Measurements from ENCODE around the gene LHFPL2.

Gene LHFPL2

DNA sequence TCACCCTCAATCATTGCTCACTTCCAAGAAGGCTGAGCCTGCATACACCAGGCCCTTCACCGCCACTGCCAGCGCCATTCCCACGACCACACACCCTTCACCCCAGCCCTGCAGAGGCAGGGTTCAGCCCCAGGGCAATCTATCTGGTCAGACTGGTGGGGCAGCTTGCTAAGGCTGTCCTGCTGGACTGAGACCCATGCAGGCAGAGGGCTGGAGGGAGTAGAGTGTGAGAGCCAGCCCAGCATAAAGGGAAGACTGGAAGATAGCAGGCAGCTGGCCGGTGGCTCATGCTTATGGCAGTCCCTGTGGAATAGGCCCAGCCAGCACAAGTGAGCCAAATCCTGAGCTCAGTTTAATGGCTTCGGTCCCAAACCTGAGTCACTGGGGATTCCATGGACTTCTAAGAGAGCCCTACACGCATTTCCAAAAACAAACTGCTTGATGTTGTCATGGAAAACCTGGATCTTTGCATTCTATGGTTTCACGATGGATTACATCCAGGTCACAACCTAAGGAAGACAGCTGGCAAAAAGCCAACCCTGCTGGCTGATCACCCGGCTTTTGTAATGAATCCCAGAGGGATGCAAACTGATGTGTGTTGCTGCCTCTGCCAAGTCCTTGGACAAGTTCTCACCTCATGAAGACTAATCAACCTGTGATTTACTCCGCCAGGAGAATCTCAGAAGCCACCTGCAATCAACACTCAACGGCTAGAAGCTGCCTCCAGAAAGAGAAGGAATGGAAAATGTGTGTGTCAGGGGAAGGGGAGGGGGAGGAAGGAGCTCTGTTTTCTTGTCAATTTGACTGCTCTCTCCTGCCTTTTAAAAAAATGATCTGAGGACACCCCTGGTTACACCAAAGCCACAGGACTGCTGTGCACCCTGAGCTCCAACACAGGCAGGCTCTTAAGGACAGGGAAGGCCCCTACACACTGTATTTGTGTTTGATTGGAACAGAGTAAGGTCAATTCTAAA lies 143.6 kb downstream of the LHFPL2 start:
- Mint-ChIP-seq H3K9me3 (no peaks in the 10 kb centered on the region), H3K27ac (no peak overlapping the region), H3K36me3 (no peaks in the 10 kb centered on the region), H3K4me3 (no peak overlapping the region), H3K4me1 (peaks cover 12% of the 10 kb centered on the region)
- DNase-seq (ENCODE audit: low spot score in 2 of 2) (no peak), ATAC-seq (no peak)

DNA sequence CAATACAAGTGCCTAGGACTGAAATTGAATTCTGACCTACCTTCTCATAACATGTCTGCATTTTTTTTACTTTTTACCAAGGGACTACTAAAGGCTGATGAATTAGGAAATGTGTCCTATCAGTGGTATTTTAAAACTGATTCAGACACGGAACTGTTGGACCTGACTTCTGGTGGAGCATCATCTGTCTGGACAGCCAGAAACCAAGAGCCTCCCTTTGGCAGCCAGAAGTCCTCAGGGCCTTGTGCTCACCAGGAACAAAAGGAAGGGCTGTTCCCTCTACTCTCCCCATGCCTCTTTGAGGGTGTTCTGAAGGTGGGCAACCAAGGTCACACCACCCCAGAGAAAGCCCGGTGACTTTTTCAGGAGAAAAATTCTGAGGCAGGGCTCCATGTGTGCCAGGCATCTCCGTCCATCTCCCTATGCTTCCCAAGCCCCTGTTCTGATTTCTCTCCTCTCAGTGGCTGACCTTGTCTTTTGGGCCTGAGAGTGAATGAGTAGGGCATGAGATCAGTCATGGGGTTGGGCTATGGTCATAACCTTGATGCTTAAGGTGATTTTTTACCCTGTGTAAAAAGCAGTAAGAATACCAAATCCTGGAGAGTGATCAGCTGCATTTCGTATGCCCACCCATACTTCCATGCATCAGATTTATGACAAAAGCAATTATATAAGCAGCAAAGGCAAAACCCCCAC lies 144.5 kb downstream of the LHFPL2 start:
- Mint-ChIP-seq H3K9me3 (no peaks in the 10 kb centered on the region), H3K4me3 (no peak overlapping the region), H3K36me3 (no peaks in the 10 kb centered on the region), H3K4me1 (peaks cover 3% of the 10 kb centered on the region), H3K27ac (no peak overlapping the region)
- DNase-seq (ENCODE audit: low spot score in 2 of 2) (no peak), ATAC-seq (no peak)

DNA sequence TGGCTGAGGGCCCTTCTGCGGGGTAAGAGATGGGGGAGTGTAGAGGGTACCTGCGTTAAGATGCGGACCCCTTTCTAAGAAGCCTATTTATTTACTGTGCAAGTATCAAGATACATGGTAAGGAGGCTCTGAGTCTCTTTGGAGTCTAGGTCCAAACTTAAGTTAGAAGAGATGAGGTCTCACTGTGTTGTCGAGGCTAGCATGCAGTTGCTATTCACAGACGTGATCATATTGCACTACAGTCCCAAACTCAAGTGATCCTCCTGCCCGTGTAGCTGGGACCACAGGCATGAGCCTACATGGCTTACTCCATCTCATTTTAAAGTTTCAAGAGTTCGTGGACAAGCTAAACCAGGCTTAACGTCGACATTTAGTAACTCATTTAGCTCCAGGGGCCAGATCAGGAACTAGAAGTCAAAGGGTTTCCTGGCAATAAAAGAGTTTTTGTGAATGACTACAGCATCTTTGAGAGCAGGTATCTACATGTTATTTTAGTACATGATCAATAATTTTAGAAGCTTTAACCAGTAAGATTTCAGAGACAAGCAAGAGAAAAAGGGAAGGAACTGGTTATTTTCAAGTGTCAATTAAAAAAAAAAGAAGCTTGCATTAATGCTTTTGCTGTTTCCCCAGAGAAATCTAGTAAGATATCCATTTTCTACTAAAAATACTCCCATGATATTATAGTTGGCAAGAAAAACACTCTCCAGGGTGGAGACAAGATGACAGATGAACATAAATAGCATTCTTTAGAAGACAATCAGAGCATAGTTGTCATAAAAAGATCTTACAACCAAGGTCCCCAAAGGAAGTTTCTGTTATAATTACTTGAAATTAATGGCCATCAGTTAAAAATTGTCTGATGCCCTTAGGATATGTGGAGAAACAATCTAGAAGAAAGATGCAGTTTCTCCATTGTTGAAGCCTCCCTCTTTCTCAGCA lies 146.9 kb downstream of the LHFPL2 start:
- DNase-seq (ENCODE audit: low spot score in 2 of 2): no peak
- no peak for ATAC-seq
- Mint-ChIP-seq H3K36me3 (no peaks in the 10 kb centered on the region), H3K27ac (no peak overlapping the region), H3K9me3 (no peaks in the 10 kb centered on the region), H3K4me3 (no peak overlapping the region), H3K4me1 (no peaks in the 10 kb centered on the region)

DNA sequence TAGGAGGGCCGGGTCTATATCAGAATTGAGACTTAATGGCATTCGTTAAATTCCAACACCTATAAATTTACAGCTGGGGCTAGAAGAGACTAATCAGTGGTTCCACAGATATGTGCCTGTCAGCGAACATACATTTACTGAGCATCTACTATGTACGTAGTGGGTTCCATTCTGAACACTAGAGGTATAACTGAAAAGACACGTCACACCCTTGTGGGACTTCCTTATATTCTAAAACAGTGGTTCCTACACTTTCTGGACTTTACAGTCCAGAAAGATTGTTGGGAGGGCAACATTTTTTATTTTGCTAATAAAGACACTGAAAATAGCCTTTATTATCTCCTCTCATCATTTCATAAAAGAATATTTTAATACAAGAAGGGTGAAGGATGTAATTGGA lies 147.7 kb downstream of the LHFPL2 start:
- ATAC-seq (no peak), DNase-seq (ENCODE audit: low spot score in 2 of 2) (peak in 1 of 2 donors; percentile 10)
- Mint-ChIP-seq H3K9me3 (no peaks in the 10 kb centered on the region), H3K27ac (no peak overlapping the region), H3K36me3 (no peaks in the 10 kb centered on the region), H3K4me3 (no peak overlapping the region), H3K4me1 (no peaks in the 10 kb centered on the region)

DNA sequence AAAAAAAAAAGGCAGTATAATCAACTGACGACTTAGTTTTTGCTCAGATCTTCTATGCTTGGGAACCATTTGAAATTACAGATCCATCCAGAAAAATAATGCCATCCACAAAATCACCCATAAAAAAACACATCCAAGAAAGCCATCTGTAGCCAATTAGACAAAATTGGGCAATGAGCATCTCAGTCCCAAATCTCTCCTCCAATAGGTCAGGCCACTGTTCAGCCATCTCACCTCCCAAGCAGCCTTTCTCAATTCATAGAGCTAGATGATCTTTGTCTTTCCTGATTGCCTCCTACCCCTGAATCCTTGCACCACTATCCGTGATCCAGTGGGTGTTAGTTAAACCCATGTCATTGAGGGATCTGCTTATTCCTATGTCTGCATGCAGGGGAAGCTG lies 148.5 kb downstream of the LHFPL2 start:
- Mint-ChIP-seq H3K4me1 (no peaks in the 10 kb centered on the region), H3K27ac (no peak overlapping the region), H3K4me3 (no peak overlapping the region), H3K36me3 (no peaks in the 10 kb centered on the region), H3K9me3 (no peaks in the 10 kb centered on the region)
- DNase-seq (ENCODE audit: low spot score in 2 of 2) (peak in 1 of 2 donors; percentile 15), ATAC-seq (no peak)

DNA sequence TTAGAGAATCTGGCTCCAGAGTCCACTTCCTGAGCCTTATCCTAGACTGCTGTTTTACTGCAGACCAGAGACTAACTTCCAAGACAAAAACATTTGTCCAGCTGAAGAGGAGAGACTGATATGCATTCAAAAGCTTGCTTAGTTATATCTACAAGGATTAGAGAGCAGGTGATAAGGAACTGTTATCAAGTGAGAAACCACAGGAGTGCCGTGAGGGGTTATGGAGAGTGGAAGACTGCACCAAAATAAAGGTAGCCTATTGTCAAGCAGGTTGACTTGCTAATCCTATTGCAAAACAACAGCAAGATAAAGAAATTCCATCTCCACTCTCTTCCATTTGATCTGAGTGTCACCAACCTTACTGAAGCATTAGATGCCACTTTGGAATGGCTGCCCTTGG lies 149.1 kb downstream of the LHFPL2 start:
- Mint-ChIP-seq H3K27ac (no peak overlapping the region), H3K36me3 (no peaks in the 10 kb centered on the region), H3K4me3 (no peak overlapping the region), H3K9me3 (no peaks in the 10 kb centered on the region), H3K4me1 (no peaks in the 10 kb centered on the region)
- no peak for DNase-seq (ENCODE audit: low spot score in 2 of 2)
- no peak for ATAC-seq

DNA sequence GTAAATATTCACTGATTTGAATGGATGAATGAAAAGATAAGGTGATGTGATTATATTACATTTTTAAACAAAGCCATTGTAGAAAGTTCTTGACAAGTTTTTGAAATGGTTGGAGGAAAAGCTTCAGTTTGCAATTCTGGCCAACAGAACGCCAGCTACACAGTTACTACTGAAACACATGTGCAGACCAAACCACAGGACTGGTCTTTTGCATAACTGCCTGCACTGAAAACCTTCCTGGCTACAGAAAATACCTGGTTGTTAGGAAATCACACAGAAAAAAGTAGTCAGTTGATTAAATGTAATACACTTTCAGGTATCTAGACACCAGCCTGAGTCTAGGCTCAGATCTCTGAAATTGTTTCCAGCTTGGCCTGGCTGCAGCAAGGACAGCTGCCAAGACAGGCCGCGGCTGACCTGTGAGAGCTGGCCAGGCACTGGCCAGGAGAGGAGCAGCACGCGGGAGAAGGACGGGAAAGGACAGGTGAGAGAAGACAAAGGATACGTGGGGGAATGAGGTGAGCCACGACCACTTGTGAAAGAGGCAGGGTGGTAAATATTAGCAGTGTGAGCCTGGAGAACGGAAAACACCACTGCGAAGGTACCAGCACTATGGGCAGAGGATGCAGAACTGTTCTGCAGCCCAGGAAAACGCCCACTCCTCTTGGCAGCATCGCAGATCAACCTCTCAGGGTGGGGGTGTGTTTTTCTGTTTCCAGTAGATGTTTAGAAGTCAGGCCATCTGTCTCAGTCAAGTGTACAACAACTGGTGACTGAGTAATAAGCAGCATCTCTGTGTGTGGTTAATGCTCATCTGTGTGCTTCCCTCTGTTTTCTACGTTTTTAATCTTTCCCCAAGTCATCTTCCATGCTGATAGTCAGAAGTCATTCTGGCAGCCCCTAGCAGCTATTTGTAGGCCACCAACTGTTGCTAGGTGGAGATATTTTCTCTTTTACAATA lies 150.7 kb downstream of the LHFPL2 start:
- Mint-ChIP-seq H3K4me1 (no peaks in the 10 kb centered on the region), H3K9me3 (no peaks in the 10 kb centered on the region), H3K36me3 (no peaks in the 10 kb centered on the region), H3K27ac (no peak overlapping the region), H3K4me3 (no peak overlapping the region)
- DNase-seq (ENCODE audit: low spot score in 2 of 2) (no peak), ATAC-seq (no peak)

DNA sequence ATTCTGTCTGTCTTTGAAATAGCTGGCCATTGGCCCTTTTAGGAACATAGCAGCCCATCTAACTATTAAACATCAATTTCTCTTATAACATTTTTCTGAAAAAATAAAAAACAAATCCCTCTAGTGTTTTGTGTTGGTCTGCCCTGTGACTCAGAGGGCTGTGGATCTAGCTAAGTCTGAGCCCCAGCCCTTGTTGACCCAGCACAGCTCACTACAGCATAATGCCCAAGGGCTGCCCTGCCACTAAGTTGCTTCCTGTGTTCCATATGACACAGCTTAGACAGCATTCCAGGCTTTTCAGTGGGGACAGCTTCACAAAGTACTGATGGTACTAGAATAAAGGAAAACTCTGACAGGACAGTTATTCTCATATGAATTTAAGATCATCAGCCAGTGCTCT lies 152.2 kb downstream of the LHFPL2 start:
- H3K4me3 Mint-ChIP-seq: no peak overlapping the region
- H3K9me3 Mint-ChIP-seq: no peaks in the 10 kb centered on the region
- no peak for DNase-seq (ENCODE audit: low spot score in 2 of 2)
- H3K4me1 Mint-ChIP-seq: no peaks in the 10 kb centered on the region
- H3K27ac Mint-ChIP-seq: no peak overlapping the region
- no peak for ATAC-seq
- H3K36me3 Mint-ChIP-seq: no peaks in the 10 kb centered on the region

DNA sequence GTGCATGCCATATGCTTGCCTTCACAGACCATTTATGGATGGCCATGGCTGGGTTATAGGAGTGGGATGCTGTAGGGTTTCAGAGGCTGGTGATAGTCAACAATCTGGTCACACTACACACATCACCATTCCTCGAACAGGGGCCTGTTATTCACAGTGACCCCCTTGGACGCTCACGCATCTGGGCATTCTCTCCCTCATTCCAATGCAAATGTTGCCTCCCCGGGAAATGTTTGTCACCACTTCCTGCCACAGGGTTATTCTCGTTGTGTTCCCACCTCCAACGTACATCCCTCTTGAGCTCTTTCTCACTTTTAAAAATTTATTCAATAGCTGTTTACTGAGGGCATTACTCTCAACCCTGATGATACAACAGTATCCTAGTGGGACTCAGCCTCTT lies 152.8 kb downstream of the LHFPL2 start:
- Mint-ChIP-seq H3K4me3 (no peak overlapping the region), H3K36me3 (no peaks in the 10 kb centered on the region), H3K4me1 (no peaks in the 10 kb centered on the region), H3K27ac (no peak overlapping the region), H3K9me3 (no peaks in the 10 kb centered on the region)
- ATAC-seq: no peak
- DNase-seq (ENCODE audit: low spot score in 2 of 2): no peak

DNA sequence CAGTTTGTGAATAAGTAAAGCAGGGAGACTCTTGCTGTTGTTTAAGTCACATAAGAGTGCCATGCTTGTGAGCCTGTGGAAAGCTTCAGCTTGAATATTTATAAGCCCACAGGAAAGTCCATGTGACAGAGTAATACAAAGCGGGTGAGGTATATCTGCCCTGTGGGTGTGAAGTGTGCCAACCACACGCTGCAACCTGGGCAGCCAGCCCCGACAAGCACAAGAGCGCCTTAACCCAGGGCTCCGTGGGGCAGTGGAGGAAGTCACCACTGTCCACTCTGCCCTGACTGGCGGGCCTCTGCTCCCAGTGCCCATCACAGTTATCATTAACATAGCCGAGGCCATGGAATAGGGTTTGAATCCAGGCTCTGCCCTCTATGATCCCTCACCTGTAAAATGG lies 155.9 kb downstream of the LHFPL2 start:
- no peaks in the 10 kb centered on the region for H3K9me3 Mint-ChIP-seq
- no peak overlapping the region for H3K4me3 Mint-ChIP-seq
- H3K4me1 Mint-ChIP-seq: no peaks in the 10 kb centered on the region
- H3K36me3 Mint-ChIP-seq: no peaks in the 10 kb centered on the region
- peak; percentile 42 for ATAC-seq
- H3K27ac Mint-ChIP-seq: no peak overlapping the region
- no peak for DNase-seq (ENCODE audit: low spot score in 2 of 2)

DNA sequence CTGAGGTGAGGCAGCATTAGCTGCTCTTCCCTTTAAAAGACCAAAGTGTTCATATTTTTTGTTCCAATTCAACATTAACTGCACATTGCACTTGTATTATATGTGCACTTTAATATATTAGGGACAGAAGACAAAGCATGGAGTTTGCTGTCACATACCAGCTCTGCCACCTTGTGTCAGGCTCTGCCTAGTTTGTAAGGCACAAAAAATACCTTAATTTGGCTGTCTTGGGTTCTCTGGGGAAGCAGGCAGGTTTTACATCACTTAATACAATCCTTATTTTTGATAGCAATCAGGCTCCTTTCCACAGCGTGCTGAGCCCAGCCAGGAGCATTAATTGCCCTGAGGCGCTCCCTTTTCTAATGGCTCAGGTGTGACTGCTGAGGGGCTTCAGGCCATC lies 156.3 kb downstream of the LHFPL2 start:
- no peak for DNase-seq (ENCODE audit: low spot score in 2 of 2)
- no peaks in the 10 kb centered on the region for H3K9me3 Mint-ChIP-seq
- no peak overlapping the region for H3K4me3 Mint-ChIP-seq
- no peak for ATAC-seq
- H3K4me1 Mint-ChIP-seq: no peaks in the 10 kb centered on the region
- H3K36me3 Mint-ChIP-seq: no peaks in the 10 kb centered on the region
- H3K27ac Mint-ChIP-seq: no peak overlapping the region

DNA sequence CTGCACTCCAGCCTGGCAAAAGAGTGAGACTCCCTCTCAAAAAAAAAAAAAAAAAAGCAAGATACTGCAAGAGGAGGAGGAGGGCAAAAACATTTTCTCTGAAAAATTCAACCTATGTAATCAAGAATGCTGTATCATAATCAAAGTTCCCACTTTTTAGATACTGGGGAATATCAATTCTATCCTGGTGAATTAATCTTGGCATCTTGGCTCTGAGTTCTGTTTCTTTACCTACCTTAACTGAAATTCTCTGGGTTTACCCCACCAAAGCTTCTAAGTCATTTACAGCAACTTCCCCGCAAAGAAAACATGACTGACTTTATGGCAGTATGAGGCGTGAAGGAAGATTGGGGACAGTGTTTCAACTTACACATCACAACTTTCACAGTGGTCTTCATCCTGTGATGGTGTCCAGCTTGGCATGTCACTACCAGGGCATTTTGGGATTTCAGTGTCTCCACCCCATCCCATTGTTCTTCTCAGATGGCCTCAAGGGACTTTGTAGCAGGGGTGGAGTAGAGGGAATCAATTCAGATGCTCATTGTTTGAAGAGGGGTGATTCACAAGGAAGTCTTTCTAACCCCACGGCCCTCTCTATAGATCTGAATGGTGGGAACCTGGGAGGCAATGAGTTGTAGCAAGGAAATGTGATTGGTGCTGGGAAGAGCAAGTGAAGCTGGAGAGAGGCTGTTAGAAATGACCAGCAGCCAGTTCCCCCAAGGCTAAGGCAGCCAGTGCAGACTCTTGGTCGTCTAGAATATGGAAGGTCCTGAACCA lies 157.7 kb downstream of the LHFPL2 start:
- H3K36me3 Mint-ChIP-seq: no peaks in the 10 kb centered on the region
- H3K4me3 Mint-ChIP-seq: no peak overlapping the region
- H3K9me3 Mint-ChIP-seq: no peaks in the 10 kb centered on the region
- ATAC-seq (no peak), DNase-seq (ENCODE audit: low spot score in 2 of 2) (no peak)
- H3K4me1 Mint-ChIP-seq: no peaks in the 10 kb centered on the region
- no peak overlapping the region for H3K27ac Mint-ChIP-seq

DNA sequence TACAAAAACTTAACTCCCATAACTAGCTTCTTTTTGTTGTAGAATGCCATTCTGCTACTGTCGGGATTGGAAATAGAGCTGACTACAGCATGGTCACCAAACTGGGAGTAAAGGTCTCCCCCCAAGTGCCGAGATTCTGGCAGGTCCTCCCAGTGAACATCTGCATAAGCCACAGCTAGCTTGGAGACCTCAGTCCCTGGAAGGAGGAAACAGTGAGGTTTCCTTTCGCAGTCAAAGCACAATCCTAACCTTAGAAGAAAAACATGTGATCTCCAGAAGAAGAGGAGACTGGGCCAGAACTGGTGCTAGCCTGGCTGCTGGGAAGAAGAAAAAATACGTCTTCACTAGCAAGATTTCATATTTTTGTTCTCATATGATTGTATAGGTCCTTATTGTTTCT lies 160.7 kb downstream of the LHFPL2 start:
- H3K4me1 Mint-ChIP-seq: peaks cover 10% of the 10 kb centered on the region
- no peak overlapping the region for H3K4me3 Mint-ChIP-seq
- H3K27ac Mint-ChIP-seq: no peak overlapping the region
- ATAC-seq (no peak), DNase-seq (ENCODE audit: low spot score in 2 of 2) (no peak)
- H3K36me3 Mint-ChIP-seq: no peaks in the 10 kb centered on the region
- no peaks in the 10 kb centered on the region for H3K9me3 Mint-ChIP-seq

DNA sequence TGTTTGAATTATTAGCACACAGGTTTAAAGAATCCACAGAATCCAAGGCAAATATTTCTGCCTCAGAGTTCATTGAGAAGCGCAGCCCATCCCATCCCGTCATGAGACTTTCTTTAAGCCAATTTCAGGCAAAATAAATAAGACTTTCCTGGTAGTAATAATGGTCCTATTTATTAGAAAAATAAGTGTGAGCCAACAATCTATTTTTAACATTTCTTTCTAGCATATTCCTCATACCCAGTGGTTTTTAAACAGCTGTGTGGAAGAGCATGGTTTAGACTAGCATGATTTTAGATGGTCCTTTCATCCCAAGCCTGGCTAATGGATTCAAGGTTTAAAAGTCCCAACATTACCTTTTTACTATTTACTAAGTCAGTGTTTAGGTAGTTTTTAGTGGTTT lies 162.4 kb downstream of the LHFPL2 start:
- Mint-ChIP-seq H3K36me3 (no peaks in the 10 kb centered on the region), H3K4me1 (peaks cover 10% of the 10 kb centered on the region), H3K9me3 (no peaks in the 10 kb centered on the region), H3K4me3 (no peak overlapping the region), H3K27ac (no peak overlapping the region)
- DNase-seq (ENCODE audit: low spot score in 2 of 2) (no peak), ATAC-seq (no peak)

Data from stimulated activated effector memory CD8-positive, alpha-beta T cell treated with anti-CD3 and anti-CD28 coated beads, Interleukin-12 subunit alpha, Interleukin-12 subunit beta, amount 100 ng/mL, for 72 hours (primary cell).